Measurements from ENCODE around the gene SURF2.
"Not testable (repeated sequence)": the region's sequence is repeated elsewhere in the genome, so short reads cannot be mapped to it uniquely, and the experiment has no call there.

SURF2 gene

GRCh38 chr9:133384736-133385321 is 28.5 kb downstream of the SURF2 start:
- DNase-seq (ENCODE audit: extremely low read depth, low read depth), result no peak
- TF ChIP-seq, protein P1, sequence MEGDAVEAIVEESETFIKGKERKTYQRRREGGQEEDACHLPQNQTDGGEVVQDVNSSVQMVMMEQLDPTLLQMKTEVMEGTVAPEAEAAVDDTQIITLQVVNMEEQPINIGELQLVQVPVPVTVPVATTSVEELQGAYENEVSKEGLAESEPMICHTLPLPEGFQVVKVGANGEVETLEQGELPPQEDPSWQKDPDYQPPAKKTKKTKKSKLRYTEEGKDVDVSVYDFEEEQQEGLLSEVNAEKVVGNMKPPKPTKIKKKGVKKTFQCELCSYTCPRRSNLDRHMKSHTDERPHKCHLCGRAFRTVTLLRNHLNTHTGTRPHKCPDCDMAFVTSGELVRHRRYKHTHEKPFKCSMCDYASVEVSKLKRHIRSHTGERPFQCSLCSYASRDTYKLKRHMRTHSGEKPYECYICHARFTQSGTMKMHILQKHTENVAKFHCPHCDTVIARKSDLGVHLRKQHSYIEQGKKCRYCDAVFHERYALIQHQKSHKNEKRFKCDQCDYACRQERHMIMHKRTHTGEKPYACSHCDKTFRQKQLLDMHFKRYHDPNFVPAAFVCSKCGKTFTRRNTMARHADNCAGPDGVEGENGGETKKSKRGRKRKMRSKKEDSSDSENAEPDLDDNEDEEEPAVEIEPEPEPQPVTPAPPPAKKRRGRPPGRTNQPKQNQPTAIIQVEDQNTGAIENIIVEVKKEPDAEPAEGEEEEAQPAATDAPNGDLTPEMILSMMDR (IDR thresholded peaks at IDR 0.05; ENCODE audit: low read depth, low read length, missing control alignments), result no peak
- no peak overlapping the region for H3K4me3 ChIP-seq (replicated peaks; ENCODE audit: low read depth, low read length)

GRCh38 chr9:133385452-133385851 is 29.1 kb downstream of the SURF2 start:
- TF ChIP-seq, protein P1 (IDR thresholded peaks at IDR 0.05; ENCODE audit: low read depth, low read length, missing control alignments), result no peak
- no peak for DNase-seq (ENCODE audit: extremely low read depth, low read depth)
- H3K4me3 ChIP-seq (replicated peaks; ENCODE audit: low read depth, low read length), result no peak overlapping the region

GRCh38 chr9:133386338-133386737 is 30.0 kb downstream of the SURF2 start:
- no peak overlapping the region for H3K4me3 ChIP-seq (replicated peaks; ENCODE audit: low read depth, low read length)
- TF ChIP-seq, protein P1 (IDR thresholded peaks at IDR 0.05; ENCODE audit: low read depth, low read length, missing control alignments), result no peak
- DNase-seq (ENCODE audit: extremely low read depth, low read depth), result no peak

- H3K4me3 ChIP-seq (replicated peaks; ENCODE audit: low read depth, low read length), result no peak overlapping the region
- TF ChIP-seq, protein P1 (IDR thresholded peaks at IDR 0.05; ENCODE audit: low read depth, low read length, missing control alignments), result no peak
- DNase-seq (ENCODE audit: extremely low read depth, low read depth), result no peak
These were observed 31.3 kb downstream of the SURF2 start for GRCh38 chr9:133387680-133388079.

- DNase-seq (ENCODE audit: extremely low read depth, low read depth), result no peak
- no peak overlapping the region for H3K4me3 ChIP-seq (replicated peaks; ENCODE audit: low read depth, low read length)
- TF ChIP-seq, protein P1 (IDR thresholded peaks at IDR 0.05; ENCODE audit: low read depth, low read length, missing control alignments), result no peak
These were observed 32.7 kb downstream of the SURF2 start for GRCh38 chr9:133389025-133389557.

GRCh38 chr9:133389562-133389961 is 33.2 kb downstream of the SURF2 start:
- TF ChIP-seq, protein P1 (IDR thresholded peaks at IDR 0.05; ENCODE audit: low read depth, low read length, missing control alignments), result no peak
- no peak for DNase-seq (ENCODE audit: extremely low read depth, low read depth)
- no peak overlapping the region for H3K4me3 ChIP-seq (replicated peaks; ENCODE audit: low read depth, low read length)

- no peak overlapping the region for H3K4me3 ChIP-seq (replicated peaks; ENCODE audit: low read depth, low read length)
- DNase-seq (ENCODE audit: extremely low read depth, low read depth), result no peak
- TF ChIP-seq, protein P1 (IDR thresholded peaks at IDR 0.05; ENCODE audit: low read depth, low read length, missing control alignments), result no peak
These were observed 34.4 kb downstream of the SURF2 start for GRCh38 chr9:133390713-133391112.

GRCh38 chr9:133391449-133391848 is 35.1 kb downstream of the SURF2 start:
- not testable (repeated sequence) for H3K4me3 ChIP-seq (replicated peaks; ENCODE audit: low read depth, low read length); DNase-seq (ENCODE audit: extremely low read depth, low read depth)

DNA sequence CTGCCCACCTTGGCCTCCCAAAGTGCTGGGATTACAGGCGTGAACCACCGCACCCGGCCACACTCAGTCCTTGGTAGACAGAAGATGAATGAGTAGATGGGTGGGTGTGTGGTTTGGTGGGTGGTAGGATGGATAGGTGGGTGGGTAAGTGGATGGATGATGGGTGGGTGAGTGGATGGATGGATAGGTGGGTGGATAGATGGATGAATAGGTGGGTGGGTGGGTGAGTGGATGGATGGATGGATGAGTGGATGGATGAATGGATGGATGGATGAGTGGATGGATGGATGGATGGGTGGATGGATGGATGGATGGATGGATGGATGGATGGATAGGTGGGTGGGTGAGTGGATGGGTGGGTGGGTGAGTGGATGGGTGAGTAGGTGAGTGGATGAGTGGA is 36.0 kb downstream of the SURF2 start:
- not testable (repeated sequence) for H3K4me3 ChIP-seq (replicated peaks; ENCODE audit: low read depth, low read length); DNase-seq (ENCODE audit: extremely low read depth, low read depth)
